GM21360 (cell line): ENCODE results near the gene GALNTL6.
"Not testable (repeated sequence)": the region's sequence is repeated elsewhere in the genome, so short reads cannot be mapped to it uniquely, and the experiment has no call there.

Source experiments
- ATAC-seq: cut with Tn5 transposase; IDR thresholded peaks from one replicate; pipeline ENCODE4 v1.9.1; 2021; ENCODE audit warnings: mild to moderate bottlenecking, moderate library complexity; ENCODE audit not compliant: unreplicated experiment

GALNTL6 gene

GRCh38 chr4:172895699-172896098, 1082.5 kb downstream of the GALNTL6 start:
- no peak for ATAC-seq

- ATAC-seq = no peak
Observed at GRCh38 chr4:172897046-172897445, 1083.8 kb downstream of the GALNTL6 start.

- ATAC-seq = no peak
Observed at GRCh38 chr4:172898715-172899114, 1085.5 kb downstream of the GALNTL6 start.

- no peak for ATAC-seq
Observed at GRCh38 chr4:172899861-172900260, 1086.7 kb downstream of the GALNTL6 start.

- no peak for ATAC-seq
Observed at GRCh38 chr4:172900900-172901299, 1087.7 kb downstream of the GALNTL6 start.

- not testable (repeated sequence) for ATAC-seq
Observed at GRCh38 chr4:172912468-172912867, 1099.3 kb downstream of the GALNTL6 start.

- not testable (repeated sequence) for ATAC-seq
Observed at GRCh38 chr4:172917403-172917802, 1104.2 kb downstream of the GALNTL6 start.

- no peak for ATAC-seq
Observed at GRCh38 chr4:172919269-172919668, 1106.1 kb downstream of the GALNTL6 start.

- no peak for ATAC-seq
Observed at GRCh38 chr4:172927096-172927814, 1114.1 kb downstream of the GALNTL6 start.

- ATAC-seq = no peak
Observed at GRCh38 chr4:172928347-172928746, 1115.1 kb downstream of the GALNTL6 start.

- no peak for ATAC-seq
Observed at GRCh38 chr4:172938072-172938829, 1125.0 kb downstream of the GALNTL6 start.

- ATAC-seq = no peak
Observed at GRCh38 chr4:172938870-172939269, 1125.7 kb downstream of the GALNTL6 start.

GRCh38 chr4:172942840-172943239, 1129.6 kb downstream of the GALNTL6 start:
- no peak for ATAC-seq

GRCh38 chr4:172945611-172946010, 1132.4 kb downstream of the GALNTL6 start:
- no peak for ATAC-seq

- ATAC-seq = no peak
Observed at GRCh38 chr4:172946503-172946902, 1133.3 kb downstream of the GALNTL6 start.

- ATAC-seq = no peak
Observed at GRCh38 chr4:172947594-172947993, 1134.4 kb downstream of the GALNTL6 start.

- no peak for ATAC-seq
Observed at GRCh38 chr4:172950990-172951389, 1137.8 kb downstream of the GALNTL6 start.

GRCh38 chr4:172951679-172952451, 1138.7 kb downstream of the GALNTL6 start:
- no peak for ATAC-seq

- ATAC-seq = no peak
Observed at GRCh38 chr4:172953896-172954568, 1140.8 kb downstream of the GALNTL6 start.

GRCh38 chr4:172956340-172956739, 1143.1 kb downstream of the GALNTL6 start:
- ATAC-seq = not testable (repeated sequence)

GRCh38 chr4:172957216-172957615, 1144.0 kb downstream of the GALNTL6 start:
- no peak for ATAC-seq
